IMR-90 (cell line): ENCODE results near the gene RAB15. TPM values are rescaled to one million over a fixed set of nuclear protein-coding genes. Genes with fewer than 3 reads are reported as not detected.

Source experiments
- ATAC-seq: fragments of 200-7000 bp; cut with Tn5 transposase; 2 replicates; pipeline ENCODE4 v1.9.1; 2020; ENCODE audit warnings: low read depth, mild to moderate bottlenecking, moderate library complexity
- BruUV-seq: library from RNA; stranded (reverse); fragments of 400-500 nt; replicated peaks from 2 replicates; lab custom pipeline; 2021; lab: Mats Ljungman, UMichigan
- CTCF ChIA-PET: fragments of 300-600 bp; formaldehyde crosslinking; extraction: SDS; loops from one replicate; lab custom pipeline; 2021; ENCODE audit warnings: antibody characterized with exemption; lab: Yijun Ruan, JAX
- POLR2A ChIA-PET: fragments of 300-600 bp; sonication (Branson Sonifier 250); formaldehyde crosslinking; loops from one replicate; lab custom pipeline; 2022; ENCODE audit warnings: antibody characterized with exemption; ENCODE audit not compliant: unreplicated experiment; lab: Charles Lee
- DNase-seq: peaks from one replicate; pipeline ENCODE4 v3.0.0; 2013
- H2AFZ ChIP-seq: replicated peaks from 2 replicates; pipeline ENCODE3; 2013; ENCODE audit warnings: low read length, mild to moderate bottlenecking; ENCODE audit not compliant: poor library complexity
- H2AK5ac ChIP-seq: 2 replicates; pipeline ENCODE4 v1.6.1; 2013; ENCODE audit warnings: low read depth, low read length, inconsistent platforms
- H2AK9ac ChIP-seq: replicated peaks from 2 replicates; pipeline ENCODE3; 2013; ENCODE audit warnings: mild to moderate bottlenecking, low read depth, low read length, moderate library complexity; ENCODE audit not compliant: poor library complexity
- H2BK120ac ChIP-seq: 2 replicates; pipeline ENCODE4 v1.6.1; 2013; ENCODE audit warnings: low read depth, low read length, inconsistent platforms
- H2BK15ac ChIP-seq: 3 replicates; pipeline ENCODE4 v1.6.1; 2013; ENCODE audit warnings: low read depth, low read length, inconsistent platforms
- H2BK20ac ChIP-seq: 2 replicates; pipeline ENCODE4 v1.6.1; 2013; ENCODE audit warnings: low read depth, mild to moderate bottlenecking, inconsistent platforms, low read length, moderate library complexity
- H2BK5ac ChIP-seq: 2 replicates; pipeline ENCODE4 v1.6.1; 2013; ENCODE audit warnings: mild to moderate bottlenecking, low read depth, low read length, inconsistent platforms; ENCODE audit not compliant: poor library complexity, severe bottlenecking
- H3K14ac ChIP-seq: replicated peaks from 2 replicates; pipeline ENCODE4 v1.6.1; 2013; ENCODE audit warnings: low read depth, low read length, inconsistent platforms
- H3K18ac ChIP-seq: 2 replicates; pipeline ENCODE4 v1.6.1; 2013; ENCODE audit warnings: low read depth, low read length, control low read depth
- H3K23ac ChIP-seq: 2 replicates; pipeline ENCODE4 v1.6.1; 2013; ENCODE audit warnings: low read depth, low read length, inconsistent platforms
- H3K27ac ChIP-seq: 2 replicates; pipeline ENCODE4 v1.5.1; 2013; ENCODE audit warnings: mild to moderate bottlenecking, control low read depth, low read length; ENCODE audit not compliant: insufficient read depth
- H3K27me3 ChIP-seq: 2 replicates; pipeline ENCODE4 v1.6.1; 2013; ENCODE audit warnings: low read length; ENCODE audit not compliant: control insufficient read depth, insufficient read depth
- H3K36me3 ChIP-seq: 2 replicates; pipeline ENCODE4 v1.6.1; 2013; ENCODE audit warnings: low read length, mixed read lengths; ENCODE audit not compliant: control insufficient read depth, insufficient read depth
- H3K4ac ChIP-seq: 2 replicates; pipeline ENCODE4 v1.6.1; 2013; ENCODE audit warnings: low read depth, low read length, inconsistent platforms
- H3K4me1 ChIP-seq: 2 replicates; pipeline ENCODE4 v1.6.1; 2013; ENCODE audit warnings: low read length, mixed read lengths; ENCODE audit not compliant: control insufficient read depth, insufficient read depth
- H3K4me2 ChIP-seq: 2 replicates; pipeline ENCODE4 v1.6.1; 2013; ENCODE audit warnings: low read depth, mild to moderate bottlenecking, control low read depth, low read length, moderate library complexity
- H3K4me3 ChIP-seq: 2 replicates; pipeline ENCODE4 v1.5.1; 2013; ENCODE audit warnings: low read depth, mild to moderate bottlenecking, control low read depth, low read length, moderate library complexity; ENCODE audit not compliant: insufficient read depth
- H3K56ac ChIP-seq: 2 replicates; pipeline ENCODE4 v1.6.1; 2013; ENCODE audit warnings: low read length, inconsistent platforms; ENCODE audit not compliant: insufficient read depth; ENCODE audit errors: extremely low read depth
- H3K79me1 ChIP-seq, 2 experiments: 2 replicates each; pipeline ENCODE4 v1.6.1; 2013; ENCODE audit warnings: low read length in 2 of 2, inconsistent platforms in 1 of 2, low read depth in 1 of 2
- H3K9ac ChIP-seq: 2 replicates; pipeline ENCODE4 v1.6.1; 2013; ENCODE audit warnings: low read depth, low read length, control low read depth
- H3K9me1 ChIP-seq: 2 replicates; pipeline ENCODE4 v1.6.1; 2013; ENCODE audit warnings: low read length, inconsistent platforms; ENCODE audit not compliant: insufficient read depth
- H3K9me3 ChIP-seq: 2 replicates; pipeline ENCODE4 v1.6.1; 2013; ENCODE audit warnings: low read length; ENCODE audit not compliant: control insufficient read depth, insufficient read depth
- H4K20me1 ChIP-seq: 2 replicates; pipeline ENCODE4 v1.6.1; 2013; ENCODE audit warnings: low read length, inconsistent platforms; ENCODE audit not compliant: insufficient read depth
- H4K5ac ChIP-seq: 2 replicates; pipeline ENCODE4 v1.6.1; 2013; ENCODE audit warnings: mild to moderate bottlenecking, low read depth, low read length, control low read depth
- H4K8ac ChIP-seq, 2 experiments: 2 replicates each; pipeline ENCODE4 v1.6.1; 2013; ENCODE audit warnings: low read depth in 2 of 2, low read length in 2 of 2, control low read depth in 1 of 2, inconsistent platforms in 1 of 2
- H4K91ac ChIP-seq: 2 replicates; pipeline ENCODE4 v1.6.1; 2013; ENCODE audit warnings: low read depth, low read length, inconsistent platforms; ENCODE audit not compliant: insufficient read depth
- BHLHE40 ChIP-seq: fragments of 150-350 bp; IDR thresholded peaks from 2 replicates; pipeline ENCODE4 v1.6.1; 2016; ENCODE audit warnings: mild to moderate bottlenecking, low read depth, low read length
- CEBPB ChIP-seq: IDR thresholded peaks from 2 replicates; pipeline ENCODE4 v1.6.1; 2012; ENCODE audit warnings: low read depth, low read length, improper control_type of control experiment
- CHD1 ChIP-seq: IDR thresholded peaks from 2 replicates; pipeline ENCODE4 v1.6.1; 2012; ENCODE audit warnings: low read depth, low read length, improper control_type of control experiment
- FOS ChIP-seq: fragments of 150-350 bp; IDR thresholded peaks from 2 replicates; pipeline ENCODE4 v1.6.1; 2016; ENCODE audit warnings: low read depth, low read length
- MAFK ChIP-seq: IDR thresholded peaks from 2 replicates; pipeline ENCODE4 v1.6.1; 2012; ENCODE audit warnings: low read depth, low read length, improper control_type of control experiment
- MAZ ChIP-seq: IDR thresholded peaks from 2 replicates; pipeline ENCODE4 v1.6.1; 2012; ENCODE audit warnings: low read depth, mild to moderate bottlenecking, low read length, improper control_type of control experiment, moderate library complexity, borderline replicate concordance
- MXI1 ChIP-seq: IDR thresholded peaks from 2 replicates; pipeline ENCODE4 v1.6.1; 2012; ENCODE audit warnings: low read depth, mild to moderate bottlenecking, low read length, moderate library complexity, borderline replicate concordance
- POLR2A ChIP-seq: IDR thresholded peaks from 2 replicates; pipeline ENCODE4 v1.6.1; 2012; ENCODE audit warnings: mild to moderate bottlenecking, low read depth, low read length
- RAD21 ChIP-seq: IDR thresholded peaks from 2 replicates; pipeline ENCODE4 v1.6.1; 2012; ENCODE audit warnings: low read length, improper control_type of control experiment
- RCOR1 ChIP-seq: IDR thresholded peaks from 2 replicates; pipeline ENCODE4 v1.6.1; 2012; ENCODE audit warnings: mild to moderate bottlenecking, low read length, improper control_type of control experiment; ENCODE audit not compliant: insufficient replicate concordance
- RFX5 ChIP-seq: IDR thresholded peaks from 2 replicates; pipeline ENCODE4 v1.8.0; 2012; ENCODE audit warnings: low read depth, mild to moderate bottlenecking, low read length, moderate library complexity
- SMC3 ChIP-seq: fragments of 150-350 bp; IDR thresholded peaks from 2 replicates; pipeline ENCODE4 v1.6.1; 2016; ENCODE audit warnings: low read depth, mild to moderate bottlenecking, antibody characterized with exemption, low read length, moderate library complexity
- WGBS, 2 experiments: methylation state at CpG; one replicate each; pipeline versions ENCODE4 v1.1.5 to v1.1.7; 2013; ENCODE audit warnings: missing lambda C conversion rate in 2 of 2; ENCODE audit not compliant: insufficient read length in 1 of 2; ENCODE audit errors: extremely low coverage in 2 of 2; 5-methylcytosine and 5-hydroxymethylcytosine counted together
- dilution Hi-C: fragments of 300-500 bp; cut with HindIII; formaldehyde crosslinking; loops from one replicate; pipeline ENCODE4 v1.14.3; 2018; ENCODE audit warnings: low sequenced_read_pairs; ENCODE audit not compliant: unreplicated experiment
- in situ Hi-C: fragments of 300-500 bp; cut with MboI; formaldehyde crosslinking; loops from 3 replicates; pipeline ENCODE4 v1.14.3; 2019; ENCODE audit warnings: low sequenced_read_pairs, inconsistent platforms, mixed read lengths
- intact Hi-C: fragments of 100-400 bp; cut with micrococcal nuclease; formaldehyde crosslinking; loops from 2 replicates; pipeline ENCODE4 v1.10.0; 2022
- polyA plus RNA-seq, 3 experiments: library from polyadenylated mRNA; depleted of rRNA; stranded (reverse); fragments of >200 nt; gene quantifications; 2 replicates each; pipeline ENCODE4 v1.2.3, GENCODE V29; 2012; ENCODE audit warnings: low replicate concordance in 1 of 3
- total RNA-seq: library from RNA; depleted of rRNA; stranded (reverse); fragments of >200 nt; gene quantifications from 2 replicates; pipeline ENCODE4 v1.2.3, GENCODE V29; 2012
- TF ChIP-seq, protein P1 (sequence below): fragments of 150-350 bp; IDR thresholded peaks from 2 replicates; pipeline ENCODE4 v1.6.1; 2016; ENCODE audit warnings: low read depth, mild to moderate bottlenecking, low read length, moderate library complexity, borderline replicate concordance

The RAB15 gene
- total and polyA plus RNA-seq, 2 of the 4 experiments (the other 2 are of a cell fraction): 3.4 to 7.8 TPM

DNA sequence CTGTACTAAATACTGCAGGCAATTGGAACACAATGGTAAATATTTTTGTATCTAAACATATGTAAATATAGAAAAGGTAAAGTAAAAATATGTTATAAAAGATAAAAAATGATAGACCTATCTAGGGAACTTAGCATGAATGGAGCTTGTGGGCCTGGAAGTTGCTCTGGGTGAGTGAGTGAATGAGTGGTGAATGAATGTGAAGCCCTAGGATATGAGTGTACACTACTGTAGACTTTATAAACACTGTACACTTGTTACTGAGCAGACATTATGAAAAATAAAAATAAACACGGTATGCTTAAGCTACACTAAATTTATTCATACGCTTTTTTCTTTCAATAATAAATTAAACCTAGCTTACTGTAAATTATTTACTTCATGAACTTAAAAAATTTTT is 22.4 kb upstream of the RAB15 start:
- no peak overlapping the region for H2BK15ac ChIP-seq
- H2AK5ac ChIP-seq: no peak overlapping the region
- dilution Hi-C loops: no loop called here
- POLR2A ChIA-PET: no interaction called here
- TF ChIP-seq RAD21 (no peak), FOS (no peak), CHD1 (no peak), BHLHE40 (no peak), RCOR1 (no peak), MAZ (no peak), MAFK (no peak), RFX5 (no peak), MXI1 (no peak), POLR2A (no peak), CEBPB (no peak), SMC3 (no peak)
- TF ChIP-seq, protein P1, sequence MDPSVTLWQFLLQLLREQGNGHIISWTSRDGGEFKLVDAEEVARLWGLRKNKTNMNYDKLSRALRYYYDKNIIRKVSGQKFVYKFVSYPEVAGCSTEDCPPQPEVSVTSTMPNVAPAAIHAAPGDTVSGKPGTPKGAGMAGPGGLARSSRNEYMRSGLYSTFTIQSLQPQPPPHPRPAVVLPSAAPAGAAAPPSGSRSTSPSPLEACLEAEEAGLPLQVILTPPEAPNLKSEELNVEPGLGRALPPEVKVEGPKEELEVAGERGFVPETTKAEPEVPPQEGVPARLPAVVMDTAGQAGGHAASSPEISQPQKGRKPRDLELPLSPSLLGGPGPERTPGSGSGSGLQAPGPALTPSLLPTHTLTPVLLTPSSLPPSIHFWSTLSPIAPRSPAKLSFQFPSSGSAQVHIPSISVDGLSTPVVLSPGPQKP: no peak
- no peaks in the 10 kb centered on the region for H3K9me3 ChIP-seq
- no peak overlapping the region for H3K4ac ChIP-seq
- no peak overlapping the region for H4K8ac ChIP-seq
- no peak overlapping the region for H4K91ac ChIP-seq
- no peak overlapping the region for H3K14ac ChIP-seq
- H3K27me3 ChIP-seq: no peaks in the 10 kb centered on the region
- in situ Hi-C loops: no loop called here
- no peak overlapping the region for H3K18ac ChIP-seq
- no peak overlapping the region for H3K4me2 ChIP-seq
- H3K9me1 ChIP-seq: peaks cover 5% of the 10 kb centered on the region
- peak; percentile 52 for DNase-seq
- H2BK20ac ChIP-seq: no peak overlapping the region
- intact Hi-C loops: no loop called here
- WGBS, 2 experiments: no CpG with 5 or more reads among the region's 2 CpGs
- H2BK120ac ChIP-seq: no peak overlapping the region
- no peak overlapping the region for H4K5ac ChIP-seq
- no peak overlapping the region for H3K27ac ChIP-seq
- no peak overlapping the region for H2AFZ ChIP-seq
- peak; percentile 65 for ATAC-seq
- peaks cover 11 to 51% of the 10 kb centered on the region in 2 experiments; a peak in 2 of 4 replicates for H3K79me1 ChIP-seq
- no peak overlapping the region for H3K23ac ChIP-seq
- no peak overlapping the region for H3K9ac ChIP-seq
- H2BK5ac ChIP-seq: no peak overlapping the region
- no peak overlapping the region for H3K4me3 ChIP-seq
- no peaks in the 10 kb centered on the region for H3K36me3 ChIP-seq
- CTCF ChIA-PET: interaction anchor here (0.5 to 2.8 kb wide), 2 partner anchors 25 to 79 kb away, joined by 3 to 18 read pairs; no protein-coding TSS in a partner anchor
- peaks cover 3% of the 10 kb centered on the region; the same call in 1 of the 2 replicates for H4K20me1 ChIP-seq
- BruUV-seq: no TSS peak
- no peak overlapping the region for H2AK9ac ChIP-seq
- no peak overlapping the region for H3K56ac ChIP-seq
- peaks cover 10% of the 10 kb centered on the region for H3K4me1 ChIP-seq
